ENCODE data around the gene YTHDF1.

Gene YTHDF1

GRCh38 chr20:63183422-63184146 lies 32.3 kb downstream of the YTHDF1 start:
- peak; percentile 61 for DNase-seq

- no peak for DNase-seq
Observed at GRCh38 chr20:63182946-63183415, 33.0 kb downstream of the YTHDF1 start.

- DNase-seq = no peak
Observed at GRCh38 chr20:63182425-63182824, 33.5 kb downstream of the YTHDF1 start.

- no peak for DNase-seq
Observed at GRCh38 chr20:63181226-63181625, 34.7 kb downstream of the YTHDF1 start.

DNA sequence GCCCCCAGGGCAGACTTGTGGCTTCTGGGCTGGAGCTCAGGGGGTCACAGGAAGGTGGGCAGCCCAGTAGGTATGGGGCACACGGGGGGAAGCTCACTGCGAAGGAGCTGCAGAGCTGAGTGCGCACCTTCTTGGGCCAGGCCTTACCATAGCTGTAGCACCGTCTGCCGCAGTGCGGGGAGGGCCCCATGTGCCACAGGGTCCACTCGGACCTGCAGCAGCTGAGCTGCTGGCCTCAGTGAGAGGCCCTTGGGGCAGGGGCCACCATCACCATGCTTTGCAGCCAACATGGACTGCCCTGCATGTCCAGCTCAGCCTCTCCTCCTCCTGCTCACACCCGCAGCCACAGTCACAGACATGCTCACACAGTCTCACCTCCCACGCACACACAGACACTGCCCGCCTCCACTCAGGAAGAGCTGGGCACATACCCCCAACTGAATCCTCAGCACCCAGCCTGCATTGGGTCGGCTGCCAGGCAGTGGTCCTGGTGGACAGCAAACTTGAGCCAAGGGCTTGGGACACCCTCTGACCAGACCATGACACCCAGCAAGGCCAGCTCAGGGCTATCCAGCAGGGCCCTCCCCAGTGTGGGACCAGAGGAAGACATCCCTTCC lies 35.3 kb downstream of the YTHDF1 start:
- no peak for DNase-seq

DNA sequence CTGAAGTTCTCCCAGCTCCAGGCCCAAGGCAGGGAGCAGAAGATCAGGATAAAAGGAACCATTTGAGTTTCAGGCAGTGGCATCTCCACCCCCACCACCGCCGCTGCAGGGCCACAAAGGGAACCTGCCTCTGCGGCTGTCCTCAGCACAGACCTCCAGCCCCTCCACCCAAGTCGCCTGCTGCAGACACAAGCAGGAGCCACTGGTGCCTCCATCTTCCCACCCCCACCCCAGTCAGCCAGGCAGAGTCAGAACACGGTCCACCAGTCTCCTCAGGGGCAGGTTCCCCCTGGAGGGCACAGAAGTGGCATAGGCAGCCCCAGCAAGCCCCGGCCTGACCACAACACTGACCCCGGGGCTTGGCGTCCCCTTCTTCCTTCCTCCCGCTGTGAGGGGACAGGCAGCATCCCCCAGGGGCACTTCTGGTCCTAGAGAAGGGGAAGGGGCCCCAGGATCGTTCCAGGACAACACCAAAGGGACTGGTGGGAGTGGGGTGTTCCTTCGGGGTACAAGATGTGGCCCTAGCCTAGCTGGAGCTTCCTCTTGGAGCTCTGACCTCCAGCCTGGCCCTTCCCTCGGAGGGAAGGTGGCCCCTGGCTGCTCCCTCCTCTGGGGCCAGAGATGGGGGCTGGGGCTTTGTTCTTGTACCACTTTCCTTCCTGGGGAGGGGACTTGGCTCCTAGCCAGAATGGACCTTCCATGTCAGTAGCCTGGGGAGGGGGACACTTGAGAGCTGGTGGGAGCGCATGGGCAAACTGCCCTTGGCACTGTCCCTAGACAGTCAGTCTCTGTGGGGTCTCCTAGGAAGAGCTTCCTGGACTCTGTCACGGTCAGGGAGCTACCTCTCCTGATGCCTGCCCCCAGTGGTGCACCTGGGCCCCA lies 36.0 kb downstream of the YTHDF1 start:
- no peak for DNase-seq

- DNase-seq = peak; percentile 77
Observed at GRCh38 chr20:63178889-63179686, 36.8 kb downstream of the YTHDF1 start.

DNA sequence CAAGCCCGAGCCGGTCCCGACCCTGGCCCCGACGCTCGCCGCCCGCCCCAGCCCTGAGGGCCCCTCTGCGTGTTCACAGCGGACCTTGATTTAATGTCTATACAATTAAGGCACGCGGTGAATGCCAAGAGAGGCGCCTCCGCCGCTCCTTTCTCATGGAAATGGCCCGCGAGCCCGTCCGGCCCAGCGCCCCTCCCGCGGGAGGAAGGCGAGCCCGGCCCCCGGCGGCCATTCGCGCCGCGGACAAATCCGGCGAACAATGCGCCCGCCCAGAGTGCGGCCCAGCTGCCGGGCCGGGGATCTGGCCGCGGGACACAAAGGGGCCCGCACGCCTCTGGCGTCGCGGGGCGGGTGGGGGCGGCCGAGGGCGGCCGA lies 37.5 kb downstream of the YTHDF1 start:
- DNase-seq = no peak

GRCh38 chr20:63177785-63178445 lies 38.0 kb downstream of the YTHDF1 start:
- DNase-seq = no peak

GRCh38 chr20:63177134-63177784 lies 38.7 kb downstream of the YTHDF1 start:
- peak; percentile 17 for DNase-seq

DNA sequence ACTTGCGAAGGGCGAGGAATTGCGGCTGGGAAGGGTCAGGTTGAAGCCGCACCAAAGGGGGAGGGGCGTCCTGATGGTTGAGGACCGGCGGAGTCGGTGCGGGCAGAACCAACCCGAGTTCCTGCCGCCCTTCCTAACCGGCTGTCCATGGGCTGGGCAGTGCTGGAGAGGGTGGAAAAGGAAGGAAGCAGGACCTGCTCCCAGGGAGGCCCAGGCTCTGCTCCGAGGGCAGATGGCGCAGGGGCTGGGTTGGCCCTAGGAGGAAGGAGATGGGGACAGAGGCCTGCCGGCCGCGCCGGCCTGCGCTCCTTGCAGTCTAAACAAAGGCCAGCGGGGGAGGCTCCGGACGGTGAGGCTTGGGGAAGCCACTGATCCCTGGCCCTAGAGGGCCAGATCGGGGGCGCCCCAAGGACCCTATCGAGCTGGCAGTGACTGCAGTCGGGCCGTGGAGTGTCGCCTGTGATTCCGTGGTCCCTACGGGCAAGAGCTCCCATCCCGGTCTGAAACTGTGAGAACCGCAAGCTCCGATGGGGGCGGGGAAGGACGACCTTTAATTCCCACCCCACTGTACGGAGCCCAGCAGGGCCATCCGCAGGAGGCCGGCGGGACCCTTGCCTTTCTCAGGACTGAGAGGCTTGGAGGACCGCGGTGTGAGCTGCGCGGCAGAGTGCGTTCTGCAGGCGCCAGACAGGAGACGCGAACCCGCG lies 39.4 kb downstream of the YTHDF1 start:
- no peak for DNase-seq

DNA sequence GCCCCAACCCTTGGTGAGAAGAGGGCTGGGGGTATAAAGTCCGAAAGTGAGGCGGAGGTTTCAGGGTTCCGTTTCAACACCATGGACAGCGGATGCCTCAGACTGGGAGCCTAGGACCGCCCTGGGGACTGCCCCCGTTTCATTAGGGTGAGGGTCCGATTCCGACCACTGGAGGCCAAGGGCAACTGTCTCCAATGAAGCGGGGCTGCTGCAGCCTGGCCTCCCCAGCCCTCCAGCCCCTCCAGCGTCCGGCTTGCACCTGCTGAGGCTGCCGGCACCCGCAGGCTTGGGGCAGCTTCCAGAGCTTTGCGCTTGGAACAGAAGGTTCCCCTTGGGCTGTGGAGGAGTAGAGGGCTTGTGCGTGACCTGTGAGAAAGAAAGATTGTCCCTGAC lies 39.9 kb downstream of the YTHDF1 start:
- DNase-seq = no peak

DNA sequence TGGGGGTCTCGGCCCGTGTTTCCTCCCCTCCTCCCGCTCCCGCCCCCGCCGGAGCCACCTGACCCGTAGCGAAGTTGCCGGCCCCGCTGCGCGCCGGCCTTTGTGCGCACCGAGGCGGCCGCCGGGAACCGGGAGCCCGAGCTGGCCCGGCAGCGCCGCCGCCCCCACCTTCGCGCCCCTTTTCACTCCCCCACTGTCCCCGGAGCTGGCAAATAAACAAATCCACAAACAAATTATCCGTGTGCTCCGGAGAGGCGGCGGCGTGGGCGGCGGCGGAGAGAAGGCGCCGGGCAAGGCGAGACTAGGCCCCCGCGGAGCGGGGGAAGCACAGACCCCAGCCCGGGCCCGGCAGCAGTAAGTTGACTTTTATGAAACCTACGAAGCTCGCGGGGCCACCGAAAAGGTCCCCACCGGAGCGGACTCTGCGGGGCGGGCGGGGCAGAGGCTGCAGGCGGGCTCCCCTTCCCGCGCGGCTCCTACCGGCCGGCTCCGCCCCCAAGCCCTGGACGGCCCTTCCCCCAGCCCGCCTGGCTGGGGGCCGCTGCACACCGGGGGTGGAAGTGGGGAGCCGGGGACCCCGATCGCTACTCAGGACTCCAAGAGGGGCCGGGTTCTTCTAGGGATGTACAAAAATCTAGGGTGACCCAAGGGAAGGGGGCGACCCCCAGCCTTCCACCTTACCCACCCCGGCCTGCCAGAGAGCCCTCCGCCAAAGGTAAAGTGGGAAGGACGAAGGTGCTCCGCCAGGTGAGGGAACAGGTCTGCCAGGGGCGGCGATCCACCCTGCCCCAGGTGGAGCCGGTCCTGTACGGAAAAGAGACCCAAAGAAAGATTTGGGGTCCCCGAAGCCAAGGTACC lies 40.7 kb downstream of the YTHDF1 start:
- DNase-seq = no peak

DNA sequence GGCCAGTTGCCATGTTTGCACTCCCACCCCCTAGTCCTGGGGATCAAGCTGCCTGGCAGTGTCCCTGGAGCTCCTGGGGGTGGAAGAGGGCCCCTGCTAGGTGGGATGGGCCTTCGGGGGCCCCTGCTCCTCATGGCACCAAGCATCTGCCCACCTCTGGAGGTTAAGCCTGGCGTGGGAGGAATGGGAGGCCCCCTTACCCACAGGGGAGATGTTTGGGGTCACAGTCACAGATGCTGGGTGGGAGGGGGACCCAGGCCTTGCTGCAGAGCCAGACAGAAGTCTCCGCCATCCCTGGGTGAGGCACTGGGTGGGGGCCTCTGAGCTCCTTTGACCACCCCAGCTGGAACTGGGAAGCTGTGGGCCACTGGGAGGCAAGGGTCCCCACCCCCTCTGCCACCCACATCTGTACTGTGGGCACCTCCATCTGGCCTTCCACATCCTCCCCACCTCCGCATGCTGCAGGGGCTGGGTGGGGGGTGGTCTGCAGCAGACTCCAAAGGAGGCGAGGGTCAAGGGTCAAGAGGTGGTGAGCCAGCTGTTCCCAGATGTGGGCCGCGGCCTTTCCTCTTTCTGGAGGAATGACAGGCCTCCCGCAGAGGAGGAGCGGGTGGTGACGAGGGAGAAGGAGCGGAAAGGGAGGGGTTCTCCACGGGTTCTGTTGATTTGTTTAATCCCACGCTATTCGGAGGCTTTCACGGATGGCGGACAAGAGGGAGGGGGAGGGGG lies 41.5 kb downstream of the YTHDF1 start:
- DNase-seq = no peak

GRCh38 chr20:63173552-63174191 lies 42.3 kb downstream of the YTHDF1 start:
- no peak for DNase-seq

DNA sequence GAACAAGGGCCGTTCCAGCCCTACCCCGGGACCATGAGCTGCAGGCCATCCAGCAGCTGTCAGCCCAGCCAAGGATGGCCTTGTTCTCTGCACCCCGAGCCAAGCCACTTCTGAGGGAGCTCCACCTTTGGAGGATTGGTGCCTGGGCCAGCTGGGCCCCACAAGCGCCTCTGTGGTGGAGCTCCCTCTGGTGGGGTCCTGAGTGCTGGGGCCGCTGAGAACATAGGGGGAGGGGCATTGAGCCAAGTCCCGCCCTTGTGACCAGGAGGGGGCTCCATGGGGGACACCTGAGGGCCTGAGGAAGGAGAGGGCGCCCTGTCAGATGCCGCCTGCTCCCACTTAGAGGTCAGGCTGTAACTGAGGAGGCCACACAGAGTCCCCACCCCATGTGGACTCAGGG lies 43.2 kb downstream of the YTHDF1 start:
- DNase-seq = no peak

- DNase-seq = no peak
Observed at GRCh38 chr20:63171991-63172390, 43.9 kb downstream of the YTHDF1 start.

DNA sequence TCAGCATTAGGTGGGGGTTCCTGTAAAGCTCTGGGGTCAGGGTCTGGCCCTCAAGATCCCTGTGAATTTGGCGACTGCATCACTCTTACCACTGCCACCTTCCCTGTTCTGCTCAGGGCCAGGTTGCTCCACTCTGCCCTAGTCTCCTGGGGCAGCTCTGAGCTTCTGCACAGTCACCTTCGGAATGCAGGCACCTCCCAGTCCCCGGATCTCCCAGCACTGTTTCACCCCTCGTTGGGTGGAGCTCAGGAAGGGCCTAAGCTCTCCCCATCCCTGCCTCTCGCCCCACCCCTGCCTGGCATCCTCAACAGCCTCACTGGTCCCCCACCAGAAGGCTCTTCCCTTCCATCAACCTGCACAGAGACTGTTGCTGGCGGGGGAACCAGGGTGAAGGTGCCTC lies 46.2 kb downstream of the YTHDF1 start:
- no peak for DNase-seq

- no peak for DNase-seq
Observed at GRCh38 chr20:63168861-63169260, 47.1 kb downstream of the YTHDF1 start.

Data from activated naive CD4-positive, alpha-beta T cell treated with Interleukin-2 at 50 U/mL for 16 hours (primary cell).